BLaER1 treated with 17β-estradiol and CSF1 and Interleukin-3, amounts not matched to agents 10 nM and 100 nM (cell line): ENCODE measurements around the gene TC2N.
A peak's percentile ranks its signal among the peaks of the same experiment; 100 is the strongest.

Experiments
- H3K27ac ChIP-seq, 11 experiments: shearing (Covaris generic); formaldehyde crosslinking; 2 replicates each; pipeline ENCODE4 v1.8.1; 2022
- H3K27me3 ChIP-seq, 11 experiments: shearing (Covaris generic); formaldehyde crosslinking; 2 replicates each; pipeline ENCODE4 v1.8.1; 2022
- H3K36me3 ChIP-seq, 11 experiments: shearing (Covaris generic); formaldehyde crosslinking; 2 replicates each; pipeline ENCODE4 v1.8.1; 2022
- H3K4me1 ChIP-seq, 10 experiments: shearing (Covaris generic); formaldehyde crosslinking; 2 replicates each; pipeline ENCODE4 v1.8.1; 2022
- H3K4me2 ChIP-seq, 11 experiments: shearing (Covaris generic); formaldehyde crosslinking; 2 replicates each; pipeline ENCODE4 v1.8.1; 2022
- H3K4me3 ChIP-seq, 10 experiments: shearing (Covaris generic); formaldehyde crosslinking; 2 replicates each; pipeline ENCODE4 v1.8.1; 2022
- H3K9ac ChIP-seq, 11 experiments: shearing (Covaris generic); formaldehyde crosslinking; 2 replicates each; pipeline ENCODE4 v1.8.1; 2022
- H3K9me3 ChIP-seq, 11 experiments: shearing (Covaris generic); formaldehyde crosslinking; replicated peaks in 1 of 11; 2 replicates each; pipeline ENCODE4 v1.8.1; 2022
- H4K20me1 ChIP-seq, 11 experiments: shearing (Covaris generic); formaldehyde crosslinking; 2 replicates each; pipeline ENCODE4 v1.8.1; 2022
- Cebpa-rat ChIP-seq, 11 experiments: shearing (Covaris generic); IDR thresholded peaks; 2 replicates each; pipeline ENCODE4 v1.8.1; 2022

Gene TC2N

DNA sequence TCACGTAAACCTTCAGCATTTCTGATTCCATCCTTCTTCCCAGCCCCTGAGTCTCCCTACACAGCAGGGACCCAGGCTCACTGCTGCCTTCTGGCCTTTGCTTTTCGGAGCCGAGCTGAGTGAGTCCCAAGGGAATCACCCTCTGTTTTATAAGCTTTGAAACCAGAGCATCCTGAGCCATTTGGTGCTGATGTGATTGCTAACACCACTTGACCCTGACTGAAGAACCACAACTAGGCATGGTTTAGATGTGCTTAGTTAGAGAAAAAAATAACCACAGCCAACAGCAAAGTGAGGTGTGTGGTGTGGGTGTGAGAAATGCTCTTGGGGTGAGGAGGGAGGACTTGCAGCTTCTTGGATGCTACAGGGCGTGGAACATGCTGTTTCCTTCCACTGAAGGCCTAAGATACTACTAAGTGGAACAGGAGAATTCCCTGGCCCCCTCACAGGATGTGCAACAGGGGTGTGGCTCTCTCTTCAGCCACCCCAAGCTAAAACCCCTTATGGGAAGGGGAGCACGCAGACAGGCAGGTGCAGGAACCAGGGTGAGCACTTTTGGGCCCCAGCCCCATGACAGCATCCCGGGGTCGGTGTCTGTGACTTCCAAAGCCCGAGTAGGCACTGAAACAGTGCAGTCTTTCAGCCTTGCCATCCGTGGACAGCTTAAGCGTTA, at the start of gene TC2N:
TSS of gene TC2N (minus strand) at position 221 of the 673 bp plus-strand sequence. CDS start 53,767 bp downstream, outside the sequence.
- TF ChIP-seq Cebpa-rat (IDR thresholded peaks at IDR 0.05), result no peak
- H3K9me3 ChIP-seq, result peaks cover 6 to 16% (median 14%) of the 10 kb centered on the region in 11 experiments; a peak in 20 of 22 replicates
- H3K4me2 ChIP-seq, result peak within 1 kb of the TSS; percentile 4 to 79 (median 69); a peak in 20 of 22 replicates
- H3K9ac ChIP-seq, result peak within 1 kb of the TSS in 2 of 11 experiments; percentile 1 to 26; a peak in 1 of 22 replicates
- H3K36me3 ChIP-seq, result no peaks in the 10 kb centered on the region
- peaks cover 18 to 56% (median 46%) of the 10 kb centered on the region in 10 experiments for H3K4me1 ChIP-seq
- 0 out of 22 replicates have a peak, but pooled peaks cover 0 to 4% (median 0%) of the 10 kb centered on the region in 11 experiments for H4K20me1 ChIP-seq
- H3K27ac ChIP-seq, result no peak within 1 kb of the TSS
- H3K4me3 ChIP-seq, result no peak within 1 kb of the TSS; a peak in 1 of 20 replicates
- H3K27me3 ChIP-seq, result no peaks in the 10 kb centered on the region

GRCh38 chr14:91912035-91912434, 44.7 kb upstream of the TC2N start:
- peaks cover 11 to 17% (median 13%) of the 10 kb centered on the region in 10 experiments; a peak in 19 of 20 replicates for H3K4me1 ChIP-seq
- no peaks in the 10 kb centered on the region for H3K36me3 ChIP-seq
- TF ChIP-seq Cebpa-rat (IDR thresholded peaks at IDR 0.05), result no peak
- H3K4me2 ChIP-seq, result peak overlapping the region in 9 of 11 experiments; percentile 13 to 75 (median 41); a peak in 13 of 22 replicates
- H3K27me3 ChIP-seq, result no peaks in the 10 kb centered on the region
- H3K9ac ChIP-seq, result no peak overlapping the region
- no peaks in the 10 kb centered on the region for H4K20me1 ChIP-seq
- H3K4me3 ChIP-seq, result no peak overlapping the region
- H3K9me3 ChIP-seq, result peaks cover 0 to 13% (median 7%) of the 10 kb centered on the region in 11 experiments; a peak in 12 of 22 replicates
- H3K27ac ChIP-seq, result no peak overlapping the region; a peak in 1 of 22 replicates

DNA sequence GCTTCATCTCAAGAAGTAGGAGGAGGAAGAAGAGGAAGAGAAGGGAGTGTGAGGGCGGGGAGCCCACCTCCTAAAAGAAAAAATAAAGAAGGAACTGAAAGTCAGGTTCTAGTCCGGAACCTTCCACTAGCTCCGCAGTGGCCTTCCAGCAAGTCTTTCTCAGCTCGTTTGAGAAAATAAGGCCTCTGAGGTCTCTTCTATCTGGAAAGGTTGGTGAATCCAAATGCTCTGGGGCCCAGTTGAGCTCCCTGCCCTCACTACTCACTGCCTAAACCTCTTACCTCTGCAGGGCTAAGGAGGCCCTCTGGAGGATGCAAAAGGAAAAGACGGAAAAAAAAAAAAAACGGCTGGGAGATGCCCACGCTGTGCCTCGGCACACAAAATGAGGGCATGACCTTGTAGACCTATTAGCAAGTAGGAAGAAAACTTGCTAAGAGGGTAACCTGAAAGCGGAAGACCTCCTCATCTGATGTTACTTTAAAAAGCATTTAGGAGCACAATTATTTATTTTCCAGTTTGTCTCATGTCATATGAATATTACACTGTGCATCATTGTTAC, 44.2 kb upstream of the TC2N start:
- H3K4me3 ChIP-seq, result no peak overlapping the region
- no peaks in the 10 kb centered on the region for H3K36me3 ChIP-seq
- peaks cover 0 to 17% (median 8%) of the 10 kb centered on the region in 11 experiments; a peak in 12 of 22 replicates for H3K9me3 ChIP-seq
- peak overlapping the region in 4 of 11 experiments; percentile 17 to 54 (median 32); a peak in 3 of 22 replicates for H3K27ac ChIP-seq
- no peak for TF ChIP-seq Cebpa-rat (IDR thresholded peaks at IDR 0.05)
- H4K20me1 ChIP-seq, result no peaks in the 10 kb centered on the region
- peaks cover 11 to 17% (median 13%) of the 10 kb centered on the region in 10 experiments; a peak in 19 of 20 replicates for H3K4me1 ChIP-seq
- no peaks in the 10 kb centered on the region for H3K27me3 ChIP-seq
- peak overlapping the region in 5 of 11 experiments; percentile 21 to 43 (median 36); a peak in 5 of 22 replicates for H3K9ac ChIP-seq
- peak overlapping the region; percentile 13 to 75 (median 41); a peak in 21 of 22 replicates for H3K4me2 ChIP-seq

DNA sequence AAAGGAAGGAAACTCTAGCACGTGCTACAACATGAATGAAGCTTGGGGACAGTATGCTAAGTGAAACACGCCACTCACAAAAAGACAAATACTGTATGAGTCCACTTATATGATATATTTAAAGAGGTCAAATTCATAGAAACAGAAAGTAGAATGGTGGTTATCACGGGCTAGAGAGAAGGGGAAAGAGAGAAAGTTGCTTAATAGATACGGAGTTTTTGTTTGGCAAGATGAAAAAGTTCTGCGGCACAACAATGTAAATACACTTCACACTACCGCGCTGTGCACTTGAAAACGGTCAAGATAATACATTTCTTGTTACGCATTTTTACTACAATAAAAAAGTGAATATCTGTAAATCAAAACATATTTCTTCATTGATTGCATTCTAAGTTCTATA, 42.9 kb upstream of the TC2N start:
- no peak for TF ChIP-seq Cebpa-rat (IDR thresholded peaks at IDR 0.05)
- Histone ChIP-seq H3K9ac (no peak overlapping the region), H4K20me1 (no peaks in the 10 kb centered on the region), H3K9me3 (peaks cover 0 to 19% (median 7%) of the 10 kb centered on the region in 11 experiments; a peak in 12 of 22 replicates), H3K27ac (no peak overlapping the region), H3K4me3 (no peak overlapping the region), H3K27me3 (no peaks in the 10 kb centered on the region), H3K4me2 (no peak overlapping the region), H3K36me3 (no peaks in the 10 kb centered on the region), H3K4me1 (peaks cover 11 to 17% (median 13%) of the 10 kb centered on the region in 10 experiments; a peak in 19 of 20 replicates)

- peaks cover 3 to 6% (median 4%) of the 10 kb centered on the region in 10 experiments; a peak in 16 of 20 replicates for H3K4me1 ChIP-seq
- no peak for TF ChIP-seq Cebpa-rat (IDR thresholded peaks at IDR 0.05)
Measured at GRCh38 chr14:91906374-91906773, 39.0 kb upstream of the TC2N start.

GRCh38 chr14:91904956-91905645, 37.8 kb upstream of the TC2N start:
- Histone ChIP-seq H3K27me3 (no peaks in the 10 kb centered on the region), H3K9me3 (peaks cover 0 to 15% (median 0%) of the 10 kb centered on the region in 11 experiments; a peak in 5 of 22 replicates), H3K4me2 (no peak overlapping the region), H3K27ac (no peak overlapping the region), H3K9ac (no peak overlapping the region), H3K36me3 (no peaks in the 10 kb centered on the region), H3K4me1 (no peaks in the 10 kb centered on the region), H3K4me3 (no peak overlapping the region), H4K20me1 (no peaks in the 10 kb centered on the region)
- TF ChIP-seq Cebpa-rat (IDR thresholded peaks at IDR 0.05), result no peak

More at GRCh38 chr14:91906374-91906773, 39.0 kb upstream of the TC2N start:
- Histone ChIP-seq H3K4me3 (no peak overlapping the region), H3K9me3 (peaks cover 0 to 15% (median 0%) of the 10 kb centered on the region in 11 experiments; a peak in 5 of 22 replicates), H3K27me3 (no peaks in the 10 kb centered on the region), H4K20me1 (no peaks in the 10 kb centered on the region), H3K9ac (no peak overlapping the region), H3K4me2 (no peak overlapping the region), H3K27ac (no peak overlapping the region), H3K36me3 (no peaks in the 10 kb centered on the region)

- TF ChIP-seq Cebpa-rat (IDR thresholded peaks at IDR 0.05), result no peak
- Histone ChIP-seq H3K9me3 (peaks cover 0 to 15% (median 0%) of the 10 kb centered on the region in 11 experiments; a peak in 5 of 22 replicates), H3K27ac (no peak overlapping the region), H4K20me1 (no peaks in the 10 kb centered on the region), H3K4me1 (no peaks in the 10 kb centered on the region), H3K36me3 (no peaks in the 10 kb centered on the region), H3K9ac (no peak overlapping the region), H3K4me3 (no peak overlapping the region), H3K4me2 (no peak overlapping the region), H3K27me3 (no peaks in the 10 kb centered on the region)
Measured at GRCh38 chr14:91904483-91904882, 37.1 kb upstream of the TC2N start.

GRCh38 chr14:91903070-91903469, 35.7 kb upstream of the TC2N start:
- Histone ChIP-seq H3K9ac (no peak overlapping the region), H3K4me3 (no peak overlapping the region), H3K27me3 (no peaks in the 10 kb centered on the region), H3K36me3 (no peaks in the 10 kb centered on the region), H3K4me1 (no peaks in the 10 kb centered on the region), H3K4me2 (no peak overlapping the region), H3K27ac (no peak overlapping the region), H4K20me1 (no peaks in the 10 kb centered on the region), H3K9me3 (peaks cover 0 to 15% (median 0%) of the 10 kb centered on the region in 11 experiments; a peak in 5 of 22 replicates)
- TF ChIP-seq Cebpa-rat (IDR thresholded peaks at IDR 0.05), result no peak

- no peak for TF ChIP-seq Cebpa-rat (IDR thresholded peaks at IDR 0.05)
- no peaks in the 10 kb centered on the region for H3K27me3 ChIP-seq
- no peak overlapping the region for H3K4me2 ChIP-seq
- peaks cover 0 to 14% (median 0%) of the 10 kb centered on the region in 11 experiments; a peak in 5 of 22 replicates for H3K9me3 ChIP-seq
- H3K4me1 ChIP-seq, result no peaks in the 10 kb centered on the region; a peak in 2 of 20 replicates
- no peak overlapping the region for H3K9ac ChIP-seq
- no peak overlapping the region for H3K27ac ChIP-seq
- no peak overlapping the region for H3K4me3 ChIP-seq
- no peaks in the 10 kb centered on the region for H4K20me1 ChIP-seq
- no peaks in the 10 kb centered on the region for H3K36me3 ChIP-seq
Measured at GRCh38 chr14:91902336-91902735, 35.0 kb upstream of the TC2N start.
